Left lung (tissue), 10 donors: ENCODE results near the gene PCDHGC4. TPM values are rescaled to one million over a fixed set of nuclear protein-coding genes. Genes with fewer than 3 reads are reported as not detected.

Experiments used
- ATAC-seq: fragments of 200-7000 bp; cut with Tn5 transposase; one replicate; pipeline ENCODE4 v1.9.1; 2020; ENCODE audit warnings: moderate library complexity
- DNase-seq, 4 donors: peaks; one replicate each; pipeline ENCODE4 v3.0.0-alpha.2; 2013 to 2020
- H3K27ac ChIP-seq, 2 donors: fragments of 200-600 bp; sonication (generic) in 1 of 2; one replicate each; pipeline versions ENCODE4 v1.5.0 to v1.8.0; 2020 to 2021
- H3K27me3 ChIP-seq, 2 donors: fragments of 200-600 bp; sonication (generic) in 1 of 2; one replicate each; pipeline versions ENCODE4 v1.5.0 to v1.8.0; 2020 to 2021
- H3K36me3 ChIP-seq, 2 donors: fragments of 200-600 bp; sonication (generic) in 1 of 2; one replicate each; pipeline versions ENCODE4 v1.5.0 to v1.8.0; 2020 to 2021
- H3K4me1 ChIP-seq, 2 donors: fragments of 200-600 bp; one replicate each; pipeline ENCODE4 v1.8.0; 2021
- H3K4me3 ChIP-seq, 2 donors: fragments of 200-600 bp; sonication (generic) in 1 of 2; one replicate each; pipeline versions ENCODE4 v1.5.0 to v1.8.0; 2020 to 2021; ENCODE audit warnings: mild to moderate bottlenecking in 1 of 2
- H3K9me3 ChIP-seq, 2 donors: fragments of 200-600 bp; sonication (generic) in 1 of 2; one replicate each; pipeline versions ENCODE4 v1.5.0 to v1.8.0; 2020 to 2021
- CTCF ChIP-seq, 2 donors: fragments of 200-600 bp; sonication (generic) in 1 of 2; IDR thresholded peaks; one replicate each; pipeline versions ENCODE4 v1.5.0 to v1.8.0; 2021; ENCODE audit warnings: antibody characterized with exemption in 2 of 2
- intact Hi-C, 2 donors: fragments of 100-400 bp; cut with DNase I; formaldehyde crosslinking; loops; one replicate each; pipeline versions ENCODE4 v1.11.2 to v1.14.2; 2022
- polyA plus RNA-seq, 6 donors: library from polyadenylated mRNA; unstranded; fragments of 120-200 nt; gene quantifications; one replicate each; pipeline ENCODE4 v1.2.1, GENCODE V29; 2013; ENCODE audit not compliant: insufficient read length in 6 of 6
- total RNA-seq, 2 donors: library from RNA; stranded (reverse); fragmentation: NEBNext Ultra II Directional; extraction: Animal tissue kit (Norgen Biotek cat#: 25700); gene quantifications; one replicate each; pipeline ENCODE4 v1.2.1, GENCODE V29; 2021
- donor health status: DM: no; HTN: yes; CAD: no.
- donor health status: DM: no; HTN: no; CAD: no.

Gene PCDHGC4
- total and polyA plus RNA-seq, 8 donors: 0.79 to 3.3 (median 2.3) TPM

GRCh38 chr5:141477815-141478214, 7.0 kb upstream of the PCDHGC4 start:
- H3K36me3 ChIP-seq: no peaks in the 10 kb centered on the region
- no peak for ATAC-seq
- no peaks in the 10 kb centered on the region for H3K9me3 ChIP-seq
- intact Hi-C loops: no loop called here
- H3K4me3 ChIP-seq: peak overlapping the region; percentile 51 to 52
- peaks cover 20 to 25% of the 10 kb centered on the region in 2 donors for H3K4me1 ChIP-seq
- no peak for TF ChIP-seq CTCF (IDR thresholded peaks at IDR 0.05)
- DNase-seq: no peak
- peaks cover 11 to 51% of the 10 kb centered on the region in 2 donors for H3K27me3 ChIP-seq
- no peak overlapping the region for H3K27ac ChIP-seq

- Histone ChIP-seq H3K4me3 (peak overlapping the region; percentile 51 to 52), H3K36me3 (no peaks in the 10 kb centered on the region), H3K27ac (no peak overlapping the region), H3K9me3 (no peaks in the 10 kb centered on the region), H3K4me1 (peaks cover 20 to 25% of the 10 kb centered on the region in 2 donors), H3K27me3 (peaks cover 11 to 58% of the 10 kb centered on the region in 2 donors)
- TF ChIP-seq CTCF (IDR thresholded peaks at IDR 0.05): peak in 1 of 2 donors; percentile 24
- ATAC-seq (peak; percentile 34), DNase-seq (peak in 2 of 4 donors; percentile 73 to 91)
- intact Hi-C loops: no loop called here
These were observed 6.4 kb upstream of the PCDHGC4 start for GRCh38 chr5:141478321-141478945.

- Histone ChIP-seq H3K27ac (no peak overlapping the region), H3K36me3 (no peaks in the 10 kb centered on the region), H3K4me1 (peaks cover 25 to 31% of the 10 kb centered on the region in 2 donors), H3K4me3 (peak overlapping the region in 1 of 2 donors; percentile 52), H3K9me3 (no peaks in the 10 kb centered on the region), H3K27me3 (peaks cover 13 to 71% of the 10 kb centered on the region in 2 donors)
- no peak for DNase-seq
- TF ChIP-seq CTCF (IDR thresholded peaks at IDR 0.05): no peak
- intact Hi-C loops: no loop called here
- ATAC-seq: no peak
These were observed 5.1 kb upstream of the PCDHGC4 start for GRCh38 chr5:141479776-141480175.

GRCh38 chr5:141483902-141484301, 928 bp upstream of the PCDHGC4 start:
- Histone ChIP-seq H3K4me3 (no peak overlapping the region), H3K27me3 (peaks cover 10 to 73% of the 10 kb centered on the region in 2 donors), H3K27ac (no peak overlapping the region), H3K9me3 (no peaks in the 10 kb centered on the region), H3K4me1 (peaks cover 10 to 12% of the 10 kb centered on the region in 2 donors), H3K36me3 (peaks cover 0 to 15% of the 10 kb centered on the region in 2 donors)
- no peak for ATAC-seq
- intact Hi-C loops: no loop called here
- DNase-seq: no peak
- no peak for TF ChIP-seq CTCF (IDR thresholded peaks at IDR 0.05)

GRCh38 chr5:141484310-141484640, 555 bp upstream of the PCDHGC4 start:
- intact Hi-C loops: no loop called here
- Histone ChIP-seq H3K36me3 (peaks cover 0 to 15% of the 10 kb centered on the region in 2 donors), H3K27ac (no peak overlapping the region), H3K27me3 (peaks cover 10 to 72% of the 10 kb centered on the region in 2 donors), H3K9me3 (no peaks in the 10 kb centered on the region), H3K4me3 (peak overlapping the region in 1 of 2 donors; percentile 13), H3K4me1 (peaks cover 10 to 11% of the 10 kb centered on the region in 2 donors)
- ATAC-seq (no peak), DNase-seq (no peak)
- no peak for TF ChIP-seq CTCF (IDR thresholded peaks at IDR 0.05)
